Upper lobe of left lung (tissue), 4 donors: ENCODE measurements around the gene PUDP.

ENCODE experiments used
- CTCF ChIP-seq, 6 experiments: fragments of 450-650 bp in 4 of 6; fragments of 200-600 bp in 2 of 6; sonication (generic) in 2 of 6; IDR thresholded peaks; one replicate each; pipeline ENCODE4 v1.5.1; 2016 to 2019; ENCODE audit warnings: antibody characterized with exemption in 6 of 6
- EP300 ChIP-seq, 4 donors: sonication (generic); formaldehyde crosslinking; IDR thresholded peaks; one replicate each; pipeline ENCODE4 v1.5.1; 2017; ENCODE audit warnings: antibody characterized with exemption in 4 of 4, control low read depth in 2 of 4
- POLR2A ChIP-seq, 4 donors: fragments of 450-650 bp; IDR thresholded peaks; one replicate each; pipeline ENCODE4 v1.5.1; 2016 to 2017; ENCODE audit warnings: antibody characterized with exemption in 4 of 4, mild to moderate bottlenecking in 2 of 4
- POLR2AphosphoS5 ChIP-seq, 2 donors: sonication (generic); formaldehyde crosslinking; IDR thresholded peaks; one replicate each; pipeline ENCODE4 v1.5.1; 2017; ENCODE audit warnings: antibody characterized with exemption in 2 of 2

- TF ChIP-seq CTCF (IDR thresholded peaks at IDR 0.05) (no peak), EP300 (IDR thresholded peaks at IDR 0.05) (no peak), POLR2A (IDR thresholded peaks at IDR 0.05) (no peak), POLR2AphosphoS5 (IDR thresholded peaks at IDR 0.05) (no peak)
These were observed 458 bp downstream of the PUDP start, which contains the start of gene STS for GRCh38 chrX:7147413-7147977.
